Natural killer cell (primary cell): ENCODE results near the gene NDRG3. TPM values are rescaled to one million over a fixed set of nuclear protein-coding genes. Genes with fewer than 3 reads are reported as not detected.

Experiments used
- ATAC-seq, 3 donors: fragments of 150-1000 bp in 2 of 3; fragments of 200-7000 bp in 1 of 3; cut with Tn5 transposase; 1 replicate in 1 of 3; 2 replicates in 2 of 3; pipeline ENCODE4 v1.10.0; 2021; ENCODE audit warnings: mild to moderate bottlenecking in 2 of 3, moderate library complexity in 2 of 3
- DNase-seq, 2 donors: peaks; one replicate each; pipeline versions ENCODE4 v3.0.0 to v3.0.0-alpha.2; 2013 to 2021; ENCODE audit warnings: mixed read lengths in 1 of 2
- H3K27ac ChIP-seq: one replicate; pipeline ENCODE4 v1.5.1; 2013; ENCODE audit warnings: mild to moderate bottlenecking, low read length
- H3K27me3 ChIP-seq: one replicate; pipeline ENCODE4 v1.6.1; 2013; ENCODE audit warnings: low read length; ENCODE audit not compliant: control insufficient read depth, insufficient read depth
- H3K36me3 ChIP-seq: one replicate; pipeline ENCODE4 v1.6.1; 2013; ENCODE audit warnings: low read length; ENCODE audit not compliant: control insufficient read depth, insufficient read depth
- H3K4me1 ChIP-seq: one replicate; pipeline ENCODE4 v1.6.1; 2013; ENCODE audit warnings: low read length; ENCODE audit not compliant: control insufficient read depth, insufficient read depth
- H3K4me3 ChIP-seq: one replicate; pipeline ENCODE4 v1.5.1; 2013; ENCODE audit warnings: low read length
- H3K9me3 ChIP-seq: one replicate; pipeline ENCODE4 v1.6.1; 2013; ENCODE audit warnings: low read length; ENCODE audit not compliant: control insufficient read depth, insufficient read depth
- H3K27ac Mint-ChIP-seq, 2 donors: one replicate each; pipeline ENCODE4 v1.8.0; 2022; ENCODE audit warnings: mild to moderate bottlenecking in 2 of 2, mixed read lengths in 2 of 2, moderate library complexity in 1 of 2
- H3K27me3 Mint-ChIP-seq, 2 donors: one replicate each; pipeline ENCODE4 v1.8.0; 2022; ENCODE audit warnings: low read depth in 2 of 2, mixed read lengths in 2 of 2
- H3K36me3 Mint-ChIP-seq: one replicate; pipeline ENCODE4 v1.8.0; 2022; ENCODE audit warnings: mixed read lengths
- H3K4me1 Mint-ChIP-seq, 2 donors: one replicate each; pipeline ENCODE4 v1.8.0; 2022; ENCODE audit warnings: mixed read lengths in 2 of 2
- H3K4me3 Mint-ChIP-seq: one replicate; pipeline ENCODE4 v1.8.0; 2022; ENCODE audit warnings: mild to moderate bottlenecking, moderate library complexity, mixed read lengths
- H3K9me3 Mint-ChIP-seq, 2 donors: one replicate each; pipeline ENCODE4 v1.8.0; 2022; ENCODE audit warnings: mixed read lengths in 2 of 2
- CTCF ChIP-seq: fragments of 200-600 bp; IDR thresholded peaks from one replicate; pipeline ENCODE4 v1.8.0; 2022; ENCODE audit warnings: antibody characterized with exemption
- WGBS: methylation state at CpG from one replicate; pipeline ENCODE4 v1.1.7; 2013; ENCODE audit warnings: missing lambda C conversion rate; ENCODE audit not compliant: insufficient coverage; 5-methylcytosine and 5-hydroxymethylcytosine counted together
- intact Hi-C: fragments of 100-400 bp; cut with micrococcal nuclease; formaldehyde crosslinking; loops from one replicate; pipeline ENCODE4 v1.14.2; 2022
- total RNA-seq, 4 donors: library from RNA; stranded (reverse); fragments of 120-200 nt in 1 of 4; gene quantifications; one replicate each; pipeline versions ENCODE4 v1.2.3 to v1.2.4, GENCODE V29; 2013 to 2022

Gene NDRG3
- total RNA-seq, 3 donors from 2014 or later (not counting 1 experiment from before 2014, with no cell fraction given): 27.1 to 30.3 (median 28.3) TPM

GRCh38 chr20:36670665-36671357 is 75.1 kb downstream of the NDRG3 start:
- ATAC-seq: no peak
- DNase-seq: no peak
- no peak overlapping the region for H3K27ac Mint-ChIP-seq
- no peaks in the 10 kb centered on the region for H3K4me1 Mint-ChIP-seq
- WGBS: 100% methylated on average over 3 of the region's 3 CpGs
- intact Hi-C loops: no loop called here
- no peaks in the 10 kb centered on the region for H3K27me3 Mint-ChIP-seq
- Histone ChIP-seq H3K36me3 (peaks cover 7% of the 10 kb centered on the region), H3K27ac (no peak overlapping the region), H3K27me3 (no peaks in the 10 kb centered on the region), H3K9me3 (no peaks in the 10 kb centered on the region), H3K4me1 (no peaks in the 10 kb centered on the region), H3K4me3 (no peak overlapping the region)
- H3K36me3 Mint-ChIP-seq: no peaks in the 10 kb centered on the region
- H3K9me3 Mint-ChIP-seq: no peaks in the 10 kb centered on the region
- no peak for TF ChIP-seq CTCF
- no peak overlapping the region for H3K4me3 Mint-ChIP-seq

- Histone ChIP-seq H3K36me3 (peaks cover 12% of the 10 kb centered on the region), H3K27me3 (no peaks in the 10 kb centered on the region), H3K9me3 (no peaks in the 10 kb centered on the region), H3K27ac (no peak overlapping the region), H3K4me3 (no peak overlapping the region), H3K4me1 (no peaks in the 10 kb centered on the region)
- WGBS: 80% methylated on average over 4 of the region's 4 CpGs
- H3K9me3 Mint-ChIP-seq: no peaks in the 10 kb centered on the region
- DNase-seq (peak in 1 of 2 donors; percentile 46), ATAC-seq (peak in 1 of 3 donors; percentile 50)
- H3K36me3 Mint-ChIP-seq: no peaks in the 10 kb centered on the region
- no peak overlapping the region for H3K27ac Mint-ChIP-seq
- H3K27me3 Mint-ChIP-seq: no peaks in the 10 kb centered on the region
- intact Hi-C loops: no loop called here
- H3K4me3 Mint-ChIP-seq: no peak overlapping the region
- no peaks in the 10 kb centered on the region for H3K4me1 Mint-ChIP-seq
- no peak for TF ChIP-seq CTCF
Observed at GRCh38 chr20:36666181-36666740, 79.6 kb downstream of the NDRG3 start.

- Mint-ChIP-seq H3K4me1 (peaks cover 6 to 7% of the 10 kb centered on the region in 2 donors), H3K27me3 (no peaks in the 10 kb centered on the region), H3K36me3 (no peaks in the 10 kb centered on the region), H3K27ac (no peak overlapping the region), H3K4me3 (no peak overlapping the region), H3K9me3 (no peaks in the 10 kb centered on the region)
- DNase-seq: no peak
- Histone ChIP-seq H3K4me3 (no peak overlapping the region), H3K27ac (no peak overlapping the region), H3K9me3 (no peaks in the 10 kb centered on the region), H3K4me1 (peaks cover 7% of the 10 kb centered on the region), H3K27me3 (no peaks in the 10 kb centered on the region), H3K36me3 (peaks cover 5% of the 10 kb centered on the region)
- 67% methylated on average over 2 of the region's 2 CpGs for WGBS
- no peak for TF ChIP-seq CTCF
- intact Hi-C loops: no loop called here
- ATAC-seq: no peak
Observed at GRCh38 chr20:36663031-36663430, 82.9 kb downstream of the NDRG3 start.
